Body of pancreas (tissue), 4 donors: Measurements from ENCODE around the gene MOGAT1. TPM values are rescaled to one million over a fixed set of nuclear protein-coding genes. Genes with fewer than 3 reads are reported as not detected.
A peak's percentile ranks its signal among the peaks of the same experiment; 100 is the strongest.
"Not testable (repeated sequence)": the region's sequence is repeated elsewhere in the genome, so short reads cannot be mapped to it uniquely, and the experiment has no call there.

ENCODE experiments used
- ATAC-seq: fragments of 150-250 bp; one replicate; pipeline ENCODE4 v1.9.1; 2016
- DNase-seq, 4 donors: peaks; one replicate each; pipeline ENCODE4 v3.0.0-alpha.2; 2019
- H3K27ac ChIP-seq, 4 donors: fragments of 200-600 bp; sonication (generic); 1 replicate in 3 of 4; 2 replicates in 1 of 4; pipeline versions ENCODE4 v1.5.1 to v1.6.1; 2016 to 2019; ENCODE audit warnings: mild to moderate bottlenecking in 1 of 4, mixed read lengths in 1 of 4, moderate library complexity in 1 of 4
- H3K27me3 ChIP-seq, 2 donors: fragments of 200-600 bp; sonication (generic); one replicate each; pipeline ENCODE4 v1.6.0; 2016; ENCODE audit warnings: mild to moderate bottlenecking in 1 of 2
- H3K36me3 ChIP-seq, 2 donors: fragments of 200-600 bp; sonication (generic); replicated peaks in 1 of 2; 2 replicates each; pipeline ENCODE4 v1.5.1; 2016; ENCODE audit warnings: low read depth in 2 of 2; ENCODE audit not compliant: insufficient read depth in 1 of 2
- H3K4me1 ChIP-seq: fragments of 200-600 bp; sonication (generic); one replicate; pipeline ENCODE4 v1.6.0; 2016
- H3K4me3 ChIP-seq, 2 donors: fragments of 200-600 bp; sonication (generic); 1 replicate in 1 of 2; 2 replicates in 1 of 2; pipeline ENCODE4 v1.5.1; 2016 to 2019
- H3K9me3 ChIP-seq, 3 donors: fragments of 200-600 bp; sonication (generic); 1 replicate in 2 of 3; 2 replicates in 1 of 3; pipeline ENCODE4 v1.5.1; 2016
- CTCF ChIP-seq, 7 experiments: fragments of 450-650 bp in 4 of 7; fragments of 200-600 bp in 3 of 7; sonication (generic) in 3 of 7; IDR thresholded peaks; one replicate each; pipeline ENCODE4 v1.5.1; 2016 to 2019; ENCODE audit warnings: antibody characterized with exemption in 7 of 7
- POLR2A ChIP-seq, 3 donors: fragments of 450-650 bp; IDR thresholded peaks; one replicate each; pipeline ENCODE4 v1.6.1; 2016; ENCODE audit warnings: antibody characterized with exemption in 3 of 3, mild to moderate bottlenecking in 2 of 3
- WGBS, 2 donors: methylation state at CpG; one replicate each; pipeline ENCODE4 v1.1.5; 2017; 5-methylcytosine and 5-hydroxymethylcytosine counted together
- intact Hi-C: fragments of 100-400 bp; cut with DNase I; formaldehyde crosslinking; loops from one replicate; pipeline ENCODE4 v1.15.1; 2023
- total RNA-seq, 2 donors: library from RNA; depleted of rRNA; stranded (reverse); fragments of >200 nt; gene quantifications; one replicate each; pipeline ENCODE4 v1.1.0, GENCODE V29; 2016

Gene MOGAT1
- total RNA-seq, 2 donors from 2014 or later = 1.8 TPM; not detected in 1

- 86 to 87% methylated on average over 2 of the region's 2 CpGs for WGBS, 2 donors
- no peaks in the 10 kb centered on the region for H3K36me3 ChIP-seq
- no peaks in the 10 kb centered on the region for H3K9me3 ChIP-seq
- peaks cover 13% of the 10 kb centered on the region for H3K4me1 ChIP-seq
- no peak for DNase-seq
- no peak for ATAC-seq
- no peak overlapping the region for H3K27ac ChIP-seq
- H3K4me3 ChIP-seq = no peak overlapping the region
- TF ChIP-seq POLR2A (IDR thresholded peaks at IDR 0.05) = no peak
- no peak for TF ChIP-seq CTCF (IDR thresholded peaks at IDR 0.05)
- H3K27me3 ChIP-seq = no peaks in the 10 kb centered on the region
- intact Hi-C loops = no loop called here
Measured at GRCh38 chr2:222688917-222689316, 17.5 kb downstream of the MOGAT1 start.

- ATAC-seq = no peak
- WGBS, 2 donors = 59 to 64% methylated on average over 2 of the region's 2 CpGs
- Histone ChIP-seq H3K27ac (no peak overlapping the region), H3K9me3 (no peaks in the 10 kb centered on the region), H3K36me3 (no peaks in the 10 kb centered on the region), H3K4me1 (peaks cover 13% of the 10 kb centered on the region), H3K27me3 (no peaks in the 10 kb centered on the region), H3K4me3 (no peak overlapping the region)
- no peak for TF ChIP-seq CTCF (IDR thresholded peaks at IDR 0.05)
- no peak for TF ChIP-seq POLR2A (IDR thresholded peaks at IDR 0.05)
- intact Hi-C loops = no loop called here
- DNase-seq = no peak
Measured at GRCh38 chr2:222689322-222689721, 17.9 kb downstream of the MOGAT1 start.

GRCh38 chr2:222690564-222691200, 19.2 kb downstream of the MOGAT1 start:
- TF ChIP-seq CTCF (IDR thresholded peaks at IDR 0.05) = peak; percentile 90 to 99 (median 98)
- no peak for TF ChIP-seq POLR2A (IDR thresholded peaks at IDR 0.05)
- Histone ChIP-seq H3K27me3 (no peaks in the 10 kb centered on the region), H3K4me1 (peaks cover 12% of the 10 kb centered on the region), H3K4me3 (no peak overlapping the region), H3K9me3 (no peaks in the 10 kb centered on the region), H3K36me3 (no peaks in the 10 kb centered on the region), H3K27ac (no peak overlapping the region)
- WGBS, 2 donors = 23% methylated on average over 10 of the region's 10 CpGs
- intact Hi-C loops = no loop called here
- ATAC-seq (peak; percentile 91), DNase-seq (peak; percentile 79 to 85 (median 82))

- intact Hi-C loops, H3K27ac ChIP-seq, DNase-seq, H3K4me1 ChIP-seq, H3K4me3 ChIP-seq, H3K36me3 ChIP-seq, ATAC-seq, H3K9me3 ChIP-seq, H3K27me3 ChIP-seq: not testable (repeated sequence)
- WGBS, 2 donors = 89% methylated on average over 5 of the region's 5 CpGs
Measured at GRCh38 chr2:222693413-222693812, 22.0 kb downstream of the MOGAT1 start.

GRCh38 chr2:222693837-222694236, 22.4 kb downstream of the MOGAT1 start:
- intact Hi-C loops = no loop called here
- DNase-seq = no peak
- peak in 2 of 7 experiments; percentile 24 to 40 for TF ChIP-seq CTCF (IDR thresholded peaks at IDR 0.05)
- TF ChIP-seq POLR2A (IDR thresholded peaks at IDR 0.05) = no peak
- Histone ChIP-seq H3K36me3 (no peaks in the 10 kb centered on the region), H3K27me3 (no peaks in the 10 kb centered on the region), H3K27ac (no peak overlapping the region), H3K4me1 (peaks cover 4% of the 10 kb centered on the region), H3K4me3 (no peak overlapping the region), H3K9me3 (no peaks in the 10 kb centered on the region)
- 43 to 60% methylated on average over 1 of the region's 1 CpG for WGBS, 2 donors
- no peak for ATAC-seq
